ENCODE results near the gene WDR88. TPM values are rescaled to one million over a fixed set of nuclear protein-coding genes. Genes with fewer than 3 reads are reported as not detected.
A peak's percentile ranks its signal among the peaks of the same experiment; 100 is the strongest.

Gene WDR88
- total RNA-seq, 6 donors from 2014 or later: 0.34 TPM; not detected in 5

DNA sequence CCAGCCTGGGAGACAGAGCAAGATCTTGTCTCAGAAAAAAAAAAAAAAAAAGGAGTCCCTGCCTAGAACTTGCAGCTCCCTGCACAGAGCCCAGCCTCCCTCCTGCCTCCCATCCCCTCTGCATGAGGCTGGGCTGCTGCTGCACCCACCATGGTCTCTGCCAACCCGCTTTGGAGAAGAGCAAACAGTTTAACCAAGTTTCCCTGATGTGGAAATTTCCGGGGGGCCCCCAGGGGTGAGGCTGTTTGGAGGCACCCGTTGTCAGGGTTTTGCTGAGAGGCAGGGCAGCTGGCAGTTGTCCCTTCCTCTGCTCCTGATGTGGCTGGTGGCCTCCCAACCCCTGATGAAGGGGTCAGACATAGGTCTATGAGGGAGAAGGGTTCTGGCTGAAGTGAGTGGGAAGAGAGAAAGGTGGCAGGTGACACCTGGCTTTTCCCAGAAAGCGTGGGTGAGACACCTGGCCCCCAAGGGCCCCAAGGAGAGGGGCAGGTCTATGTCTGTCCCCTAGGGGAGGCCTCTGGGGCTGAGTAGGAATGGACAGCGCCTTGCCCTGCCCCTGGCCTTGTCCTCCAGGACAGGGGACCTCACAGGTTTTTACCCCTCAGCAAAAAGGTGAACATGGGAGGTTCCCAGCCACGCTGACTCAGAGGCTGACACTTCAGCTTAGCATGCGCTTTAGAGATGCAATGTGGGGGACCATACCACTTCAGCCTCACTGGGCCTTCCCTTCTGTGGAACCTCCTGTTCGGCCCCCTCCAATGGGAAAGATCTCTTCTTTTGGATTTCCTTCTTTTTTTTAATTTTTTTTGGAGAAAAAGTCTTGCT, 67.7 kb downstream of the WDR88 start:
- Histone ChIP-seq H3K4me3 (no peak overlapping the region), H3K36me3 (peaks cover 0 to 4% (median 1%) of the 10 kb centered on the region in 4 donors), H3K9me3 (no peaks in the 10 kb centered on the region), H3K27me3 (no peaks in the 10 kb centered on the region), H3K4me1 (peaks cover 8 to 15% (median 11%) of the 10 kb centered on the region in 4 donors), H3K27ac (no peak overlapping the region)
- no peak for DNase-seq
- 68% methylated on average over 6 to 8 of the region's 8 CpGs for WGBS, 2 donors
- TF ChIP-seq POLR2A (IDR thresholded peaks at IDR 0.05) (no peak), POLR2AphosphoS5 (IDR thresholded peaks at IDR 0.05) (no peak), EP300 (IDR thresholded peaks at IDR 0.05) (no peak)
- TF ChIP-seq, protein P1, sequence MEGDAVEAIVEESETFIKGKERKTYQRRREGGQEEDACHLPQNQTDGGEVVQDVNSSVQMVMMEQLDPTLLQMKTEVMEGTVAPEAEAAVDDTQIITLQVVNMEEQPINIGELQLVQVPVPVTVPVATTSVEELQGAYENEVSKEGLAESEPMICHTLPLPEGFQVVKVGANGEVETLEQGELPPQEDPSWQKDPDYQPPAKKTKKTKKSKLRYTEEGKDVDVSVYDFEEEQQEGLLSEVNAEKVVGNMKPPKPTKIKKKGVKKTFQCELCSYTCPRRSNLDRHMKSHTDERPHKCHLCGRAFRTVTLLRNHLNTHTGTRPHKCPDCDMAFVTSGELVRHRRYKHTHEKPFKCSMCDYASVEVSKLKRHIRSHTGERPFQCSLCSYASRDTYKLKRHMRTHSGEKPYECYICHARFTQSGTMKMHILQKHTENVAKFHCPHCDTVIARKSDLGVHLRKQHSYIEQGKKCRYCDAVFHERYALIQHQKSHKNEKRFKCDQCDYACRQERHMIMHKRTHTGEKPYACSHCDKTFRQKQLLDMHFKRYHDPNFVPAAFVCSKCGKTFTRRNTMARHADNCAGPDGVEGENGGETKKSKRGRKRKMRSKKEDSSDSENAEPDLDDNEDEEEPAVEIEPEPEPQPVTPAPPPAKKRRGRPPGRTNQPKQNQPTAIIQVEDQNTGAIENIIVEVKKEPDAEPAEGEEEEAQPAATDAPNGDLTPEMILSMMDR (IDR thresholded peaks at IDR 0.05): no peak
- no peak for ATAC-seq (ENCODE audit: low FRiP score in 2 of 2)

DNA sequence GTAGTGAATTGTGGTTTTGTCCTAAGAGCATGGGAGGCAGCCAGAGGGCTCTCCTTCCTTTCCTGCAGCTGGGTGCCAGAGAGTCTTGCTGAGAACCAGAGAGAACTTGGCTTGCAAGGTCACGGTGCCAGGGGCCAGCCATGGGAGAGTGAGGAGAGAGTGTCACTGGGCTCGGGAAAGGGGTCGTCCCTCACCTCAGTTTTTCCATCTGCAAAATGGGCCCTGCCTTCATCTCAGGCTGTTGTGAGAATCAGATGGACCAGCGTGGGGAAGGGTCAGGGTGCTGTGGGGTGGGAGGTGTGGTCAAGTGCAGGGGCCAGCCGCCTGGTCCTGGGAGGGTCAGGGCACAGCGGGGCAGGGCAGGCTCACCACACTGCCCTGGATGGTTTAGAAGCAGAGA, 69.6 kb downstream of the WDR88 start:
- H3K27ac ChIP-seq: no peak overlapping the region
- no peak overlapping the region for H3K4me3 ChIP-seq
- ATAC-seq (ENCODE audit: low FRiP score in 2 of 2) (no peak), DNase-seq (peak in 1 of 2 donors; percentile 42)
- TF ChIP-seq, protein P1 (IDR thresholded peaks at IDR 0.05): no peak
- TF ChIP-seq POLR2AphosphoS5 (IDR thresholded peaks at IDR 0.05) (no peak), POLR2A (IDR thresholded peaks at IDR 0.05) (no peak), EP300 (IDR thresholded peaks at IDR 0.05) (no peak)
- 88 to 94% methylated on average over 6 of the region's 6 CpGs for WGBS, 2 donors
- no peaks in the 10 kb centered on the region for H3K4me1 ChIP-seq
- H3K9me3 ChIP-seq: no peaks in the 10 kb centered on the region
- H3K36me3 ChIP-seq: peaks cover 0 to 18% (median 6%) of the 10 kb centered on the region in 4 donors
- H3K27me3 ChIP-seq: no peaks in the 10 kb centered on the region

DNA sequence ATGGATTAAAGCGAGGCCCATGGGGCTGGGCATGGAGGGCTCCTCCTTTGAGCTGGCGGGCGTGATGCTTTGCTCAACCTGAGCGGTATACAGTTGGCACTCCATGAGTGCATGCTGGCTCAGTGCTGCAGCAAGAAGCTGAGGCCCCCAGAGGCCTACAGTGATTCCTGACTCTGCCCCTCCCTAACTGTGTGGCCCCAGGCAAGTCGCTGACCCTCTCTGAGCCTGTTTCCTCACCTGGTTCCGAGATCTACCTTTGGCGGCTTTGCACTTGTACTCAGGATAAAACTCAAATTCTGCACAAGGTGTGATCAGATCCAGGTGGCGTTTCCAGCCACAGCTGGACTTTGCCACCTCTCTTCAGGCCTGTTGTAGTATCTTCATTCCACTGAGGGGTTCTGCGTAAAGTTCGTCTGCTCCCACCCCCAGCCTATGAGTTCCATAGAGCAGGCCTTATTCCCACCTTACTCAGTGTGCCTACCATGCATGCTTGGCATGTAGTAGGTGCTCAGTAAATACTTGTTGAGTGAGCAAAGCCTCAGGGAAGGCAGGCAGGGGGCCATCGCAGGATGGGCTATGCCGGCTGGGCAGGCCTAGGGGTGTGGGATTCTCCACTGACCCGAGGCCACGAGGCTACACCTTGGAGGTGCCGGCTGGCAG, 70.1 kb downstream of the WDR88 start:
- no peaks in the 10 kb centered on the region for H3K4me1 ChIP-seq
- no peaks in the 10 kb centered on the region for H3K9me3 ChIP-seq
- H3K27ac ChIP-seq: no peak overlapping the region
- H3K4me3 ChIP-seq: no peak overlapping the region
- H3K36me3 ChIP-seq: peaks cover 0 to 18% (median 9%) of the 10 kb centered on the region in 4 donors
- TF ChIP-seq, protein P1 (IDR thresholded peaks at IDR 0.05): no peak
- TF ChIP-seq POLR2AphosphoS5 (IDR thresholded peaks at IDR 0.05) (no peak), EP300 (IDR thresholded peaks at IDR 0.05) (no peak), POLR2A (IDR thresholded peaks at IDR 0.05) (no peak)
- 91 to 94% methylated on average over 4 to 11 of the region's 15 CpGs for WGBS, 2 donors
- H3K27me3 ChIP-seq: no peaks in the 10 kb centered on the region
- no peak for ATAC-seq (ENCODE audit: low FRiP score in 2 of 2)
- peak in 1 of 2 donors; percentile 42 for DNase-seq

DNA sequence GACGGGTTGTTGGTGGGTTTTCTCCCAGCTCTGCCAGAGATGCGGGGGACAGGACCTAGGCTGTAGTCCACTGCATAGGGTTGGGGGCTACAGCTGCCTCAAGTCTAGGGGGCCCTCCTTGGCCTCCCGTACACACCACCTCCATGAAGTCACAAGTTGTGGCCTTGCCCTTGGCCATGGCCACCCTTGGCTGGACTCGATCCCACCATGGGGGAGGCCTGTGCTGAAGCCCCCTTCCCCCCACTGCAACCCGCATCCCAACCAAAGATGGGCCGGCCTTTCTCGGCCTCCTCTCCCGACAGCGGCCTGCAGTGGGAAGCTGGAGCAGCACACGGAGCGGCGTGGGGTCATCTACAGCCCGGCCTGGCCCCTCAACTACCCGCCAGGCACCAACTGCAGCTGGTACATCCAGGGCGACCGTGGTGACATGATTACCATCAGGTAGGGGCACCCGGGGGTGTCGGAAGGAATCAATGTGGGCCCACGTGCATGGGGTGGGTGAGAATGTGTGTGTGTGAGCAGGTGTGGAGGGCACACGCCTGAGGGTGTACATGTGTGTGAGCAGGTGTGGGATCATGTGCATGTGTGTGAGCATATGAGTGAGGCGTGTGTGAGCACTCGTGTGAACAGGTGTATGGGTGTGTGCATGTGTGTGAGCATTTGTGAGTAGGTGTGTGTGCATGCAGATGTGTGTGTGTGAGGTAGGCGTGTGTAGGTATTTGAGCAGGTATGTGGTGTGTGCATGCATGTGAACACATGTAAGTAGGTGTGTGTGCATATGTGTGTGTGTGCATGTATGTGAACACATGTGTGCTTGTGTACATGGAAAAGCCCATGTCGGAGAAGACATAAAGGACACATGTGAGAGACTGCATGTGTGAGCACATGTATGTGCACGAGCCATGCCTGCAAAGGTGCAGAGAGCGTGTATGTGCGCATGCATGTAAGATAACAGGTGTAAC, 70.9 kb downstream of the WDR88 start:
- TF ChIP-seq, protein P1 (IDR thresholded peaks at IDR 0.05): no peak
- no peak overlapping the region for H3K4me3 ChIP-seq
- peaks cover 0 to 20% (median 9%) of the 10 kb centered on the region in 4 donors for H3K36me3 ChIP-seq
- no peaks in the 10 kb centered on the region for H3K9me3 ChIP-seq
- H3K27ac ChIP-seq: no peak overlapping the region
- DNase-seq: peak in 1 of 2 donors; percentile 40
- 90 to 96% methylated on average over 18 to 25 of the region's 27 CpGs for WGBS, 2 donors
- H3K27me3 ChIP-seq: no peaks in the 10 kb centered on the region
- no peak for ATAC-seq (ENCODE audit: low FRiP score in 2 of 2)
- H3K4me1 ChIP-seq: no peaks in the 10 kb centered on the region
